Measurements from ENCODE around the gene AQP2.

The AQP2 gene

DNA sequence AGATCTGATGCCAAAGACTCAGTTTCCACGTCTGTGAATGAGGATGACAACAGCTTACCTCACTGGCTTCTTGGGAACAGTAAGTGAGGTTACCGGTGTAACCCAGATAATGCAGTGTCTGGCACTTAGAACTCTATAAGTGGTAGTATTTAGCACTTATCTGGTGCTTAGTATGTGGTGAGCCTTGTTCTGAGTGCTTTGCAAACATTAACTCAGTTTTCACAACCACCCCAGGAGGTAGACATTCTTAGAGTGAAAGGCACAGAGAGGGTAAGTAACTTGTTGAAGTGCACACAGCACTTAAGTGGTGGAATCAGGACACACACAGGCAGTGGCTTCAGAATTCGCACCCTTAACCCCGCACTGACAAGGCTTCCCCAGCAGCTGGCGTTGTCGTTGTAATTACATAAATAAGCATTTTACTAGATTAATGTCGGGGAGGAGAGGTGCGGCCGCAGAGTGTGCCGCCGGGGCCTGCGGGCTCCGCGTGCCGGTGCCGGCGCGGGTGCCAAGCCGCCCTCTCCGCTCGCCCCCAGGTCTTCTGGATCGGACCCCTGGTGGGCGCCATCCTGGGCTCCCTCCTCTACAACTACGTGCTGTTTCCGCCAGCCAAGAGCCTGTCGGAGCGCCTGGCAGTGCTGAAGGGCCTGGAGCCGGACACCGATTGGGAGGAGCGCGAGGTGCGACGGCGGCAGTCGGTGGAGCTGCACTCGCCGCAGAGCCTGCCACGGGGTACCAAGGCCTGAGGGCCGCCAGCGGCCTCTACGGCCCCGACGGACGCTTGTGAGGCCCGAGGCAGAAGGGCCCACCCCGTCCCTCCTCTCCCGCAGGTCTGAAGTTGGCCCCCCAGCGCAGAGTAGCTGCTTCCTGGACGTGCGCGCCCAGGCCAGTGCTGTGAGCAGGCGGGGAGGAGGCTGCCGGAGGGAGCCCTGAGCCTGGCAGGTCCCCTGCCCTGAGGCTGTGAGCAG, 4.6 kb downstream of the AQP2 start:
- Histone ChIP-seq H3F3A (ENCODE audit: control insufficient read depth, insufficient read depth) (no peaks in the 10 kb centered on the region), H3K4me3 (ENCODE audit: low read length) (no peak overlapping the region), H3K4me1 (ENCODE audit: control insufficient read depth, low read length) (peaks cover 5% of the 10 kb centered on the region), H3K9me3 (ENCODE audit: control insufficient read depth, insufficient read depth, low read length) (no peaks in the 10 kb centered on the region), H3K36me3 (ENCODE audit: control insufficient read depth, low read length) (no peaks in the 10 kb centered on the region), H3K27ac (ENCODE audit: low read depth, low read length) (no peak overlapping the region), H4K20me1 (ENCODE audit: control insufficient read depth, insufficient read depth, low read depth, low read length) (no peaks in the 10 kb centered on the region), H3K79me2 (ENCODE audit: control insufficient read depth, low read length) (no peaks in the 10 kb centered on the region), H3K27me3 (ENCODE audit: control insufficient read depth, low read length) (peaks cover 15% of the 10 kb centered on the region), H3K9me2 (replicated peaks; ENCODE audit: control insufficient read depth, low read length) (no peaks in the 10 kb centered on the region), H3K4me2 (ENCODE audit: low read length) (no peak overlapping the region)
- TF ChIP-seq, protein P1, sequence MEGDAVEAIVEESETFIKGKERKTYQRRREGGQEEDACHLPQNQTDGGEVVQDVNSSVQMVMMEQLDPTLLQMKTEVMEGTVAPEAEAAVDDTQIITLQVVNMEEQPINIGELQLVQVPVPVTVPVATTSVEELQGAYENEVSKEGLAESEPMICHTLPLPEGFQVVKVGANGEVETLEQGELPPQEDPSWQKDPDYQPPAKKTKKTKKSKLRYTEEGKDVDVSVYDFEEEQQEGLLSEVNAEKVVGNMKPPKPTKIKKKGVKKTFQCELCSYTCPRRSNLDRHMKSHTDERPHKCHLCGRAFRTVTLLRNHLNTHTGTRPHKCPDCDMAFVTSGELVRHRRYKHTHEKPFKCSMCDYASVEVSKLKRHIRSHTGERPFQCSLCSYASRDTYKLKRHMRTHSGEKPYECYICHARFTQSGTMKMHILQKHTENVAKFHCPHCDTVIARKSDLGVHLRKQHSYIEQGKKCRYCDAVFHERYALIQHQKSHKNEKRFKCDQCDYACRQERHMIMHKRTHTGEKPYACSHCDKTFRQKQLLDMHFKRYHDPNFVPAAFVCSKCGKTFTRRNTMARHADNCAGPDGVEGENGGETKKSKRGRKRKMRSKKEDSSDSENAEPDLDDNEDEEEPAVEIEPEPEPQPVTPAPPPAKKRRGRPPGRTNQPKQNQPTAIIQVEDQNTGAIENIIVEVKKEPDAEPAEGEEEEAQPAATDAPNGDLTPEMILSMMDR (IDR thresholded peaks at IDR 0.05; ENCODE audit: low read depth, low read length, poor library complexity, severe bottlenecking): no peak
- no peak for TF ChIP-seq EZH2phosphoT487 (IDR thresholded peaks at IDR 0.05; ENCODE audit: borderline replicate concordance, low read length)

DNA sequence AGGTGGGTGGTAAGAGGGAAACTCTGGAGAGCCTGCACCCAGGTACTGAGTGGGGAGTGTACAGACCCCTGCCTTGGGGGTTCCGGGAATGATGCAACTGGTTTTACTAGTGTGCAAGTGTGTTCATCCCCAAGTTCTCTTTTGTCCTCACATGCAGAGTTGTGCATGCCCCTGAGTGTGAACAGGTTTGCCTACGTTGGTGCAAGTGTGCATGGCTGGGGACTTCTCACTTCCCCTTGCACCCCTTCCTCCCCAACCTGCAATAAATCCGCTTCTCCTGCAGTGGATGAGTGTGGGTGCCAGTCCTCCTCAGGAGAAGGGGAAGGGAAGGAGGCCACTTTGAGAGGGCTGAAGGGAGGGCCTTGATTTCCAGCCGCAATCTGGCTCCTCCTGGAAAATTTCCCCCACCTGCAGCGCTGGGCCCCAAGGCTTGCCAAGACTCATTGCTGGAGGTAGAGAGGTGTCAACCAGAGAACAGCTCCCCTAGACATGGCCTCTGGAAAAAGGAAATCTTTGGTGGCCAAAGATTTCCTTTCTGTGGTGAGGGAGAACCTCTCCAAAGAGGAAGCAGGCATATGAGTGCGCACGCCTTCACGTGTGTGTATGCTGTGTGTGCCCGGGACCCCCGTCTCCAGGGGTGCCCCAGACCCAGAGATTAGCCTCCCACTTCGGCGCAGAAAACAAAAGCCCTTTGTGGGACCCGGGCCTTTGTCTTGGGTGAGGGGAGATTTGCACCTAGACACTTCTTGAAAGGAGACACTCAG, 5.5 kb downstream of the AQP2 start:
- H3K4me3 ChIP-seq (ENCODE audit: low read length): no peak overlapping the region
- peaks cover 8% of the 10 kb centered on the region for H3K4me1 ChIP-seq (ENCODE audit: control insufficient read depth, low read length)

DNA sequence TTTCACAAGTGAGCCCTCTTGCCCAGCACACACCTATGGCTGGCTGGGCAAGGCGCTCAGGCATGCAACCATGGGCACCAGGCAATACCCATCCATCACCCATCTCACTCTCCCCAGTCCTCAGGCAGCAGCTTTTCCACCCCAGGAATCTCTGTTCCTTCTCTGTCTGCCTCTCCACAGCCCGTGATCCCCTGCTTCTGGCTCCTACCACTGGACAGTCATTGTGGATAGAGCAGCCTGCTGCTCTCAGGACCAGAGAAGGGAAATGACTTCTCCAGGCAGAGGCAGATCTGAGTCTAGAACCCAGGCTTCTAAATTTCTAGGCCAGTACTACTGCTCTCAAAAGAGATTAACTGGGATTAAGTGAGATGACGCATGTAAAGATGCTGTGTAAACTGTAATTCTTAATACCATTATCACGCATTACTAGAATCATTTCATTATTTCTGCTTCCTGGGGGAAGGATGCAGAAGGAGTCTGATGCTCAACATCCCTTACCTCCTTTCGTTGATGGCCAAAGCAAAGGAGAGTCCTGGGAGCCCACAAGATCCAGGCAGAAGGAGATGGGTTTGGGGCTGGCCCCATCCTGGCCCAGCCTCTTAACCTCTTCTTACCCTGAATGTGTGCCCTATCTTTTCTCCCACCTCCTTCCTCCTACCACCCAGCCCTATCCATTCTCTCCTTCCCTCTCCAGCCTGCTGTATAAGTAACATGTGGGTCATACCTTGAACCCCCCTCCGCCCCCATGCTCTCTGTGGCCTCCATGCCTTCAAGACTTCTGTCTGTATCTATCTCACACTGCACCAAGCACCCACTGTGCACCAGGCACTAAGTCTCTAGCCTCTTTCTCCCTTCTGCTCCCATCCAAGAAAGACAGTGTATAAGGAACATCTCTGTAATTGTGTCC, 6.4 kb downstream of the AQP2 start:
- H3K27me3 ChIP-seq (ENCODE audit: control insufficient read depth, low read length): peaks cover 18% of the 10 kb centered on the region
- no peaks in the 10 kb centered on the region for H3K36me3 ChIP-seq (ENCODE audit: control insufficient read depth, low read length)
- no peaks in the 10 kb centered on the region for H3K9me3 ChIP-seq (ENCODE audit: control insufficient read depth, insufficient read depth, low read length)
- H3K79me2 ChIP-seq (ENCODE audit: control insufficient read depth, low read length): no peaks in the 10 kb centered on the region
- H3K4me1 ChIP-seq (ENCODE audit: control insufficient read depth, low read length): peaks cover 8% of the 10 kb centered on the region
- H3K4me2 ChIP-seq (ENCODE audit: low read length): no peak overlapping the region
- H3K27ac ChIP-seq (ENCODE audit: low read depth, low read length): no peak overlapping the region
- no peaks in the 10 kb centered on the region for H4K20me1 ChIP-seq (ENCODE audit: control insufficient read depth, insufficient read depth, low read depth, low read length)
- no peak overlapping the region for H3K4me3 ChIP-seq (ENCODE audit: low read length)
- H3F3A ChIP-seq (ENCODE audit: control insufficient read depth, insufficient read depth): no peaks in the 10 kb centered on the region
- H3K9me2 ChIP-seq (replicated peaks; ENCODE audit: control insufficient read depth, low read length): no peaks in the 10 kb centered on the region
- TF ChIP-seq, protein P1 (IDR thresholded peaks at IDR 0.05; ENCODE audit: low read depth, low read length, poor library complexity, severe bottlenecking): no peak
- TF ChIP-seq EZH2phosphoT487 (IDR thresholded peaks at IDR 0.05; ENCODE audit: borderline replicate concordance, low read length): no peak

More for the DNA sequence above, 5.5 kb downstream of the AQP2 start:
- no peak overlapping the region for H3K4me2 ChIP-seq (ENCODE audit: low read length)
- peaks cover 18% of the 10 kb centered on the region for H3K27me3 ChIP-seq (ENCODE audit: control insufficient read depth, low read length)
- H3K9me3 ChIP-seq (ENCODE audit: control insufficient read depth, insufficient read depth, low read length): no peaks in the 10 kb centered on the region
- H3K79me2 ChIP-seq (ENCODE audit: control insufficient read depth, low read length): no peaks in the 10 kb centered on the region
- H3K9me2 ChIP-seq (replicated peaks; ENCODE audit: control insufficient read depth, low read length): no peaks in the 10 kb centered on the region
- no peaks in the 10 kb centered on the region for H3K36me3 ChIP-seq (ENCODE audit: control insufficient read depth, low read length)
- no peak for TF ChIP-seq EZH2phosphoT487 (IDR thresholded peaks at IDR 0.05; ENCODE audit: borderline replicate concordance, low read length)
- TF ChIP-seq, protein P1 (IDR thresholded peaks at IDR 0.05; ENCODE audit: low read depth, low read length, poor library complexity, severe bottlenecking): no peak
- no peak overlapping the region for H3K27ac ChIP-seq (ENCODE audit: low read depth, low read length)
- no peaks in the 10 kb centered on the region for H3F3A ChIP-seq (ENCODE audit: control insufficient read depth, insufficient read depth)
- H4K20me1 ChIP-seq (ENCODE audit: control insufficient read depth, insufficient read depth, low read depth, low read length): no peaks in the 10 kb centered on the region
